H9 (cell line): ENCODE data around the gene LMNTD1. TPM values are rescaled to one million over a fixed set of nuclear protein-coding genes. Genes with fewer than 3 reads are reported as not detected.

Experiments used
- DNase-seq: peaks from one replicate; pipeline ENCODE4 v3.0.0-alpha.2; 2017
- H2AFZ ChIP-seq: one replicate; pipeline ENCODE4 v1.6.1; 2013; ENCODE audit warnings: mild to moderate bottlenecking, low read length, control low read depth, moderate library complexity
- H2AK5ac ChIP-seq: 2 replicates; pipeline ENCODE4 v1.6.1; 2013; ENCODE audit warnings: low read length, control low read depth, mixed read lengths; ENCODE audit not compliant: insufficient read length
- H2BK120ac ChIP-seq: one replicate; pipeline ENCODE4 v1.6.1; 2013; ENCODE audit warnings: low read depth, mild to moderate bottlenecking, low read length, control low read depth, inconsistent platforms; ENCODE audit not compliant: poor library complexity, severe bottlenecking
- H2BK12ac ChIP-seq: 2 replicates; pipeline ENCODE4 v1.6.1; 2013; ENCODE audit warnings: low read length, control low read depth, mixed read lengths, low read depth; ENCODE audit not compliant: insufficient read length
- H2BK15ac ChIP-seq: 2 replicates; pipeline ENCODE4 v1.6.1; 2013; ENCODE audit warnings: low read depth, low read length, control low read depth
- H2BK20ac ChIP-seq: one replicate; pipeline ENCODE4 v1.6.1; 2013; ENCODE audit warnings: low read depth, mild to moderate bottlenecking, low read length, control low read depth, inconsistent platforms; ENCODE audit not compliant: poor library complexity, severe bottlenecking
- H2BK5ac ChIP-seq: 2 replicates; pipeline ENCODE4 v1.6.1; 2013; ENCODE audit warnings: low read length, control low read depth, mixed read lengths; ENCODE audit not compliant: insufficient read length
- H3K14ac ChIP-seq: 2 replicates; pipeline ENCODE4 v1.6.1; 2013; ENCODE audit warnings: low read length, control low read depth; ENCODE audit not compliant: insufficient read depth
- H3K18ac ChIP-seq: 2 replicates; pipeline ENCODE4 v1.6.1; 2013; ENCODE audit warnings: low read depth, mild to moderate bottlenecking, mixed read lengths, low read length, control low read depth; ENCODE audit not compliant: insufficient read length
- H3K23ac ChIP-seq: 2 replicates; pipeline ENCODE4 v1.6.1; 2013; ENCODE audit warnings: low read length, control low read depth, mixed read lengths, low read depth; ENCODE audit not compliant: insufficient read length
- H3K23me2 ChIP-seq: 2 replicates; pipeline ENCODE4 v1.6.1; 2013; ENCODE audit warnings: low read depth, mild to moderate bottlenecking, mixed read lengths, low read length, control low read depth; ENCODE audit not compliant: insufficient read length, poor library complexity, severe bottlenecking
- H3K27ac ChIP-seq: 2 replicates; pipeline ENCODE4 v1.5.1; 2013; ENCODE audit warnings: low read length, control low read depth, mixed read lengths, low read depth; ENCODE audit not compliant: insufficient read length
- H3K27me3 ChIP-seq: 2 replicates; pipeline ENCODE4 v1.6.1; 2013; ENCODE audit warnings: low read length, control low read depth, inconsistent platforms; ENCODE audit not compliant: insufficient read depth
- H3K4ac ChIP-seq: 2 replicates; pipeline ENCODE4 v1.6.1; 2013; ENCODE audit warnings: low read depth, mild to moderate bottlenecking, control low read depth, inconsistent platforms, low read length, moderate library complexity
- H3K4me1 ChIP-seq: 2 replicates; pipeline ENCODE4 v1.6.1; 2013; ENCODE audit warnings: low read length, control low read depth, inconsistent platforms; ENCODE audit not compliant: insufficient read depth
- H3K4me2 ChIP-seq: 2 replicates; pipeline ENCODE4 v1.6.1; 2013; ENCODE audit warnings: low read length, control low read depth, mixed read lengths; ENCODE audit not compliant: insufficient read length, insufficient read depth
- H3K56ac ChIP-seq: 2 replicates; pipeline ENCODE4 v1.6.1; 2013; ENCODE audit warnings: low read depth, mild to moderate bottlenecking, mixed read lengths, low read length, control low read depth; ENCODE audit not compliant: insufficient read length
- H3K79me1 ChIP-seq: 2 replicates; pipeline ENCODE4 v1.6.1; 2013; ENCODE audit warnings: low read depth, mild to moderate bottlenecking, moderate library complexity, low read length, control low read depth, inconsistent platforms; ENCODE audit not compliant: insufficient read depth, poor library complexity, severe bottlenecking
- H3K79me2 ChIP-seq: 2 replicates; pipeline ENCODE4 v1.6.1; 2013; ENCODE audit warnings: low read length, control low read depth, inconsistent platforms; ENCODE audit not compliant: insufficient read depth
- H3K9ac ChIP-seq: 2 replicates; pipeline ENCODE4 v1.6.1; 2013; ENCODE audit warnings: low read length, control low read depth, mixed read lengths; ENCODE audit not compliant: insufficient read length; ENCODE audit errors: extremely low read depth
- H3K9me3 ChIP-seq: one replicate; pipeline ENCODE4 v1.6.1; 2013; ENCODE audit warnings: low read depth, low read length, inconsistent platforms; ENCODE audit not compliant: control insufficient read depth
- H3T11ph ChIP-seq: one replicate; pipeline ENCODE4 v1.6.1; 2013; ENCODE audit warnings: mild to moderate bottlenecking, low read length, control low read depth, inconsistent platforms
- H4K20me1 ChIP-seq: one replicate; pipeline ENCODE4 v1.6.1; 2013; ENCODE audit not compliant: control insufficient read depth, insufficient read length, insufficient read depth
- H4K5ac ChIP-seq: 2 replicates; pipeline ENCODE4 v1.6.1; 2013; ENCODE audit warnings: low read depth, mild to moderate bottlenecking, mixed read lengths, low read length, control low read depth; ENCODE audit not compliant: insufficient read length
- H4K8ac ChIP-seq: replicated peaks from 2 replicates; pipeline ENCODE4 v1.6.1; 2013; ENCODE audit warnings: low read length, control low read depth, mixed read lengths, low read depth; ENCODE audit not compliant: insufficient read length
- H4K91ac ChIP-seq: 2 replicates; pipeline ENCODE4 v1.6.1; 2013; ENCODE audit warnings: low read depth, mild to moderate bottlenecking, moderate library complexity, mixed read lengths, low read length, control low read depth; ENCODE audit not compliant: insufficient read length
- H3K27ac Mint-ChIP-seq, 3 experiments: 2 replicates in 2 of 3; 3 replicates in 1 of 3; pipeline ENCODE4 v1.8.0; 2020 to 2021; ENCODE audit warnings: mixed read lengths in 3 of 3, mild to moderate bottlenecking in 1 of 3, moderate library complexity in 1 of 3
- H3K27me3 Mint-ChIP-seq: 2 replicates; pipeline ENCODE4 v1.8.0; 2021; ENCODE audit warnings: low read depth, mild to moderate bottlenecking, moderate library complexity, mixed read lengths
- H3K36me3 Mint-ChIP-seq, 3 experiments: 2 replicates in 2 of 3; 3 replicates in 1 of 3; pipeline ENCODE4 v1.8.0; 2020 to 2021; ENCODE audit warnings: low read depth in 3 of 3, mixed read lengths in 3 of 3; ENCODE audit not compliant: insufficient read depth in 1 of 3
- H3K4me1 Mint-ChIP-seq, 2 experiments: 2 replicates each; pipeline ENCODE4 v1.8.0; 2020; ENCODE audit warnings: mixed read lengths in 2 of 2
- H3K4me3 Mint-ChIP-seq, 2 experiments: 2 replicates in 1 of 2; 3 replicates in 1 of 2; pipeline ENCODE4 v1.8.0; 2020 to 2021; ENCODE audit warnings: mild to moderate bottlenecking in 2 of 2, mixed read lengths in 2 of 2, moderate library complexity in 1 of 2
- H3K9me3 Mint-ChIP-seq, 2 experiments: 2 replicates in 1 of 2; 3 replicates in 1 of 2; pipeline ENCODE4 v1.8.0; 2020; ENCODE audit warnings: mild to moderate bottlenecking in 2 of 2, mixed read lengths in 2 of 2, moderate library complexity in 1 of 2
- CTCF ChIP-seq: fragments of 200-600 bp; sonication (generic); conservative IDR thresholded peaks from 3 replicates; pipeline ENCODE4 v1.8.0; 2021; ENCODE audit warnings: antibody characterized with exemption, mild to moderate bottlenecking
- WGBS: extraction: QIAGEN DNeasy Blood & Tissue Kit; methylation state at CpG from one replicate; pipeline ENCODE4 v1.1.7; 2013; ENCODE audit warnings: missing lambda C conversion rate, low lambda C conversion rate, mixed read lengths; ENCODE audit not compliant: insufficient read length; ENCODE audit errors: extremely low coverage; 5-methylcytosine and 5-hydroxymethylcytosine counted together
- total RNA-seq: library from RNA; stranded (reverse); gene quantifications from 2 replicates; pipeline ENCODE4 v1.2.1, GENCODE V29; 2021

The LMNTD1 gene
- total RNA-seq, 1 experiment from 2014 or later: not detected

GRCh38 chr12:25495331-25496097, 57.6 kb downstream of the LMNTD1 start:
- no peak for DNase-seq
- Histone ChIP-seq H4K8ac (no peak overlapping the region), H2AFZ (no peak overlapping the region), H3K9ac (no peak overlapping the region), H3K23ac (no peak overlapping the region), H3K9me3 (no peaks in the 10 kb centered on the region), H3K27me3 (no peaks in the 10 kb centered on the region), H3K14ac (no peak overlapping the region), H3K23me2 (no peaks in the 10 kb centered on the region), H3K79me1 (no peaks in the 10 kb centered on the region), H3T11ph (no peak overlapping the region), H3K56ac (no peak overlapping the region), H3K79me2 (no peaks in the 10 kb centered on the region), H3K4me2 (no peak overlapping the region), H2AK5ac (no peak overlapping the region), H2BK15ac (no peak overlapping the region), H2BK120ac (no peak overlapping the region), H2BK20ac (no peak overlapping the region), H2BK12ac (no peak overlapping the region), H2BK5ac (no peak overlapping the region), H3K4ac (no peak overlapping the region), H3K27ac (no peak overlapping the region), H4K20me1 (no peaks in the 10 kb centered on the region), H3K18ac (no peak overlapping the region), H4K91ac (no peak overlapping the region), H4K5ac (no peak overlapping the region), H3K4me1 (no peaks in the 10 kb centered on the region)
- TF ChIP-seq CTCF: no peak
- no peaks in the 10 kb centered on the region; a peak in 3 of 7 replicates for H3K36me3 Mint-ChIP-seq
- H3K9me3 Mint-ChIP-seq: peaks cover 0 to 3% of the 10 kb centered on the region in 2 experiments; a peak in 4 of 5 replicates
- H3K27ac Mint-ChIP-seq: no peak overlapping the region; a peak in 1 of 7 replicates
- no peak overlapping the region for H3K4me3 Mint-ChIP-seq
- no CpG with 5 or more reads among the region's 1 CpG for WGBS
- peaks cover 9 to 18% of the 10 kb centered on the region in 2 experiments for H3K4me1 Mint-ChIP-seq
- H3K27me3 Mint-ChIP-seq: peaks cover 39% of the 10 kb centered on the region
